Motor neuron (in vitro differentiated cells): ENCODE measurements around the gene ARHGEF18. TPM values are rescaled to one million over a fixed set of nuclear protein-coding genes. Genes with fewer than 3 reads are reported as not detected.

ENCODE experiments used
- ATAC-seq, 8 experiments: fragments of 200-7000 bp; cut with Tn5 transposase; replicated peaks in 6 of 8; 2 replicates each; pipeline ENCODE4 v1.8.0; 2021; ENCODE audit warnings: mild to moderate bottlenecking in 8 of 8, moderate library complexity in 8 of 8
- H3K27ac ChIP-seq, 2 donors: fragments of 250-450 bp; sonication (Bioruptor Pico); 2 replicates each; pipeline ENCODE4 v1.9.0; 2021; ENCODE audit warnings: antibody characterized with exemption in 2 of 2, mild to moderate bottlenecking in 2 of 2, moderate library complexity in 1 of 2
- H3K4me1 ChIP-seq, 2 donors: fragments of 250-450 bp; sonication (Bioruptor Pico); replicated peaks in 1 of 2; 2 replicates each; pipeline ENCODE4 v1.6.1; 2021; ENCODE audit warnings: antibody characterized with exemption in 2 of 2, mild to moderate bottlenecking in 2 of 2, moderate library complexity in 1 of 2
- H3K4me3 ChIP-seq, 5 donors: fragments of 250-450 bp; sonication (Bioruptor Pico); 2 replicates each; pipeline ENCODE4 v1.9.0; 2021; ENCODE audit warnings: antibody characterized with exemption in 5 of 5, mild to moderate bottlenecking in 5 of 5, moderate library complexity in 4 of 5
- WGBS, 10 experiments: fragments of 450-650 bp; shearing (Covaris generic); methylation state at CpG; one replicate each; pipeline ENCODE4 v1.0.0; 2022; 5-methylcytosine and 5-hydroxymethylcytosine counted together
- in situ Hi-C, 9 experiments: fragments of 400-800 bp; cut with MboI; loops; one replicate each; pipeline ENCODE4 v1.15.0; 2021; ENCODE audit warnings: low sequenced_read_pairs in 9 of 9, low pct_unique_long_range_greater_than_20kb in 2 of 9; ENCODE audit not compliant: unreplicated experiment in 9 of 9
- total RNA-seq, 8 experiments: library from RNA; unstranded; fragments of 300-600 nt; gene quantifications; 2 replicates each; pipeline versions ENCODE4 v1.2.3 to v1.2.4, GENCODE V29; 2022

ARHGEF18 gene
- total RNA-seq, 8 experiments from 2014 or later = 12.8 to 33.8 (median 17.4) TPM

- Histone ChIP-seq H3K4me1 (peaks cover 0 to 2% of the 10 kb centered on the region in 2 donors), H3K27ac (no peak overlapping the region), H3K4me3 (no peak overlapping the region)
- in situ Hi-C loops = no loop called here
- no peak for ATAC-seq
- WGBS, 10 experiments = 70% methylated on average over 4 of the region's 6 CpGs; no CpG with 5 or more reads in 8 of the 10 experiments
Measured at GRCh38 chr19:7376151-7376852, 27.6 kb downstream of the ARHGEF18 start.

- WGBS, 10 experiments = 80 to 100% (median 87%) methylated on average over 1 to 7 of the region's 7 CpGs; no CpG with 5 or more reads in 3 of the 10 experiments
- H3K27ac ChIP-seq = no peak overlapping the region
- in situ Hi-C loops = no loop called here
- ATAC-seq = no peak
- peaks cover 0 to 2% of the 10 kb centered on the region in 2 donors for H3K4me1 ChIP-seq
- no peak overlapping the region for H3K4me3 ChIP-seq
Measured at GRCh38 chr19:7377196-7377595, 28.5 kb downstream of the ARHGEF18 start.

DNA sequence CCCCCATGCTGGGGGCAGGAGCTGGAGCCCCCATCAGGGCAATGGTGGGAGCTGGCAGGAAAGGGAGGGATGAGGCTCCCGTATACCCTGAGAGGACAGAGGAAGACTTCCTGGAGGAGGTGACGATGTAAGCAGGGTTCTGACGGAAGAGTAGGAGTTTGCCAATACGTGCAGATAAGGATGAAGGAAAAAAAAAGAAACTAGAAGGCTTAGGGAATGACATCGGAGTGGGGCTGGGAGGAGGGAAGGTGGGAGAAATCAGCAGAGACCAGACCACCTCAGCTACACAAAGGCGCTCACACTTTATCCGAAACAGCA lies 32.3 kb downstream of the ARHGEF18 start:
- in situ Hi-C loops = no loop called here
- no peak overlapping the region for H3K4me3 ChIP-seq
- peaks cover 0 to 2% of the 10 kb centered on the region in 2 donors for H3K4me1 ChIP-seq
- no peak for ATAC-seq
- WGBS, 10 experiments = 20 to 79% (median 53%) methylated on average over 2 to 7 of the region's 7 CpGs; no CpG with 5 or more reads in 2 of the 10 experiments
- H3K27ac ChIP-seq = no peak overlapping the region

DNA sequence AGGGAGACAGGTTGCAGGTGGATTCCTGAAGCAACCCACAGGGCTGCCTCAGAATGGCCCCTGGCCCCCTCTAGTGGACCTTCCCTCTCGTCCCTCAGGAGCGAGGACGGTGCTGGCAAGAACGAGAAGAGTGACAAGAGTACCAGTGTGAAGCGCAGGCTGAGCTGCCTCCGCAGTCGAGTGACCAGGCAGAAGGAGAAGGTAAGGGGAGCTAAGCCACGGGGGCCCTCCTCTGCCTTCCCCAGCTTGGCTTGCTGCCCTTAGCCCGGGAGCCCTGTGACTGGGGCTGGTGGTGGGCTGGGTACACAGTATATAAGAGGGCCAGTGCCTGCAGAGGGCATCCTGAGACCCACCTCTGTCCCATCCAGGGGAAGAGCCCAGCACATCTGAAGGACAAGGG lies 34.0 kb downstream of the ARHGEF18 start:
- 33 to 70% methylated on average over 2 to 8 of the region's 9 CpGs; no CpG with 5 or more reads in 8 of the 10 experiments for WGBS, 10 experiments
- no peak for ATAC-seq
- Histone ChIP-seq H3K4me3 (no peak overlapping the region), H3K27ac (no peak overlapping the region), H3K4me1 (peaks cover 0 to 2% of the 10 kb centered on the region in 2 donors)
- in situ Hi-C loops = no loop called here

DNA sequence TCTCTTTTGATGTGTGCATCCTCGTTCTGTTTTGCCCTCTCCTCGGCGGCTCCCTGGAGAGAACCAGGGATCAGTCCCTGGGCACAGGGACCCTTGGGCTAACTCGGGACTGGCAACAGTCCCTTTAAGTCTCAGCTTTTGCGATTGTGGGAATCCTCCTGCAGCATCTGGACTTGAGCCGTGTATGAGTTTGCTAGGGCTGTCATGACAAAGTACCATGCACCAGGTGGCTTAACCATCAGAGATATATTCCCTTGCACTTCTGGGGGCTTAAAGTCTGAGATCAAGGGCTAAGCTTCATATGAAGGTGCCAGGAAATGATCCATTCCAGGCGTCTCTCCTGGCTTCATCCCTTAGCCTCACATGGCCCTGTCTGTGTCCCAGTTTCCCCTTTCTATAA lies 34.5 kb downstream of the ARHGEF18 start:
- no peak for ATAC-seq
- no peak overlapping the region for H3K4me3 ChIP-seq
- H3K4me1 ChIP-seq = peaks cover 0 to 2% of the 10 kb centered on the region in 2 donors
- no peak overlapping the region for H3K27ac ChIP-seq
- WGBS, 10 experiments = 0 to 80% (median 76%) methylated on average over 1 to 3 of the region's 7 CpGs; no CpG with 5 or more reads in 6 of the 10 experiments
- in situ Hi-C loops = no loop called here

DNA sequence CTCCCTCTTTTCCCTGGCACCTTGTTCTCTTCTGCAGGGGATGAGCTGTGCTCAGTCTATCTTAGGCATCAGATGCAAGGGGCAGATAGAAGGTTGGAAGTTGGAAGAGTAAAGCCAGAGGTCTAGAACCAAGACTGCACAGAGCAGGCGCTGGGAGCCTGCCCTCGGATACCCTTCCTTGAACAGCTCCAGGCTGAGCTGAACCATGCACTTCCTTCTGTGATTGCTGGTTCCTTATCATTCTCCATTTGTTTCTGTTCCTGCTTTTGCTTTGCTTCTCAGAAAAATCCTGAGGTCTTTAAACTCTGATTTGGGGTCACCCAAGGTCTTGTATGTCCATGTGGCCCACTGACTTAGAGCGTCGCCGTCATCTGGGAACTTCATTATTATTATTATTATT lies 36.3 kb downstream of the ARHGEF18 start:
- no peak overlapping the region for H3K27ac ChIP-seq
- WGBS, 10 experiments = 60 to 100% (median 89%) methylated on average over 2 to 5 of the region's 5 CpGs; no CpG with 5 or more reads in 3 of the 10 experiments
- H3K4me3 ChIP-seq = no peak overlapping the region
- no peak for ATAC-seq
- in situ Hi-C loops = no loop called here
- H3K4me1 ChIP-seq = peaks cover 0 to 2% of the 10 kb centered on the region in 2 donors

GRCh38 chr19:7386308-7386707 lies 37.6 kb downstream of the ARHGEF18 start:
- peak in 4 of 8 experiments; percentile 42 to 68 (median 58) for ATAC-seq
- in situ Hi-C loops = no loop called here
- no peak overlapping the region for H3K4me3 ChIP-seq
- WGBS, 10 experiments = 29 to 86% (median 50%) methylated on average over 1 to 5 of the region's 9 CpGs; no CpG with 5 or more reads in 5 of the 10 experiments
- H3K27ac ChIP-seq = no peak overlapping the region
- H3K4me1 ChIP-seq = no peaks in the 10 kb centered on the region

- no peak overlapping the region for H3K4me3 ChIP-seq
- no peaks in the 10 kb centered on the region for H3K4me1 ChIP-seq
- H3K27ac ChIP-seq = no peak overlapping the region
- no peak for ATAC-seq
- WGBS, 10 experiments = 42 to 81% (median 78%) methylated on average over 2 to 5 of the region's 8 CpGs; no CpG with 5 or more reads in 5 of the 10 experiments
- in situ Hi-C loops = no loop called here
Measured at GRCh38 chr19:7386769-7387168, 38.0 kb downstream of the ARHGEF18 start.

DNA sequence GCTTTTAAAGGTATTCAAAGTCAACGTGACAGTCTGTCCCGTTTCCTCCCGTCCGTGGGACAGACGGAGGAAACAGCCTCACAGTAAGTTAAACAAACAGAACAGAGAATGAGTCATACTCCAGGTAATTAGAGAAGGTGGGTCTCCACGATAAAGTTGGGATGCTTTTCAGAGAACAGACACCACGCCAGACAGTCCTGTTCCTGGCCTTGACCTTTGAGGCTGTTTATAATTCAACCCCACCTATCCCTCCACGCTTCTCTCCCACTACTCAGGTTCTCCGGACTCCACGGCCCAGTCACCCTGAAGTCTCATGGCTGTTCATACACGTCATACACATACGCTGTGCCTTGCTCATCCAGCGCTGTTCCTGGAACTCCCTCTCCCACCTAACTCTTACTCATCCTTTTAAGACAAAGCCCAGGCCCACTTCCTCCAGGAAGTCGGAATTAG lies 42.5 kb downstream of the ARHGEF18 start:
- Histone ChIP-seq H3K4me1 (peaks cover 3 to 6% of the 10 kb centered on the region in 2 donors), H3K4me3 (no peak overlapping the region), H3K27ac (no peak overlapping the region)
- WGBS, 10 experiments = 63 to 89% (median 75%) methylated on average over 1 to 13 of the region's 14 CpGs; no CpG with 5 or more reads in 1 of the 10 experiments
- in situ Hi-C loops = no loop called here
- no peak for ATAC-seq

GRCh38 chr19:7393459-7393858 lies 44.7 kb downstream of the ARHGEF18 start:
- in situ Hi-C loops = no loop called here
- peaks cover 7 to 11% of the 10 kb centered on the region in 2 donors for H3K4me1 ChIP-seq
- no peak for ATAC-seq
- no peak overlapping the region for H3K4me3 ChIP-seq
- H3K27ac ChIP-seq = no peak overlapping the region
- 0 to 86% (median 53%) methylated on average over 1 to 2 of the region's 2 CpGs; no CpG with 5 or more reads in 6 of the 10 experiments for WGBS, 10 experiments

- Histone ChIP-seq H3K27ac (no peak overlapping the region), H3K4me1 (peaks cover 10 to 13% of the 10 kb centered on the region in 2 donors), H3K4me3 (peak overlapping the region; percentile 60 to 97 (median 91))
- ATAC-seq = no peak
- in situ Hi-C loops = no loop called here
- WGBS, 10 experiments = 10 to 33% methylated on average over 1 to 2 of the region's 13 CpGs; no CpG with 5 or more reads in 8 of the 10 experiments
Measured at GRCh38 chr19:7393939-7394730, 45.4 kb downstream of the ARHGEF18 start.

GRCh38 chr19:7394731-7395359 lies 46.1 kb downstream of the ARHGEF18 start:
- Histone ChIP-seq H3K4me1 (peaks cover 10 to 13% of the 10 kb centered on the region in 2 donors), H3K4me3 (peak overlapping the region; percentile 60 to 97 (median 91)), H3K27ac (peak overlapping the region; percentile 59 to 70)
- in situ Hi-C loops = no loop called here
- ATAC-seq = peak; percentile 83 to 93 (median 91)
- no CpG with 5 or more reads among the region's 61 CpGs for WGBS, 10 experiments
